ENCODE results near the gene COQ3.
A peak's percentile ranks its signal among the peaks of the same experiment; 100 is the strongest.

The COQ3 gene

GRCh38 chr6:99397287-99397686, 3.3 kb upstream of the COQ3 start:
- H3K4me3 ChIP-seq (ENCODE audit: low read depth, low read length) = no peak overlapping the region
- no peak for DNase-seq (ENCODE audit: low read depth)

- no peak for DNase-seq (ENCODE audit: low read depth)
- H3K4me3 ChIP-seq (ENCODE audit: low read depth, low read length) = peak overlapping the region; percentile 77
Observed at GRCh38 chr6:99393366-99393697, 663 bp downstream of the COQ3 start.

GRCh38 chr6:99390896-99391295, 3.1 kb downstream of the COQ3 start:
- no peak overlapping the region for H3K4me3 ChIP-seq (ENCODE audit: low read depth, low read length)
- DNase-seq (ENCODE audit: low read depth) = no peak

- H3K4me3 ChIP-seq (ENCODE audit: low read depth, low read length) = no peak overlapping the region
- DNase-seq (ENCODE audit: low read depth) = no peak
Observed at GRCh38 chr6:99384507-99384906, 9.5 kb downstream of the COQ3 start.

GRCh38 chr6:99378636-99379035, 15.4 kb downstream of the COQ3 start:
- no peak for DNase-seq (ENCODE audit: low read depth)
- no peak overlapping the region for H3K4me3 ChIP-seq (ENCODE audit: low read depth, low read length)

GRCh38 chr6:99369533-99369932, 24.5 kb downstream of the COQ3 start:
- no peak overlapping the region for H3K4me3 ChIP-seq (ENCODE audit: low read depth, low read length)
- DNase-seq (ENCODE audit: low read depth) = no peak

- DNase-seq (ENCODE audit: low read depth) = no peak
- no peak overlapping the region for H3K4me3 ChIP-seq (ENCODE audit: low read depth, low read length)
Observed at GRCh38 chr6:99366852-99367251, 27.1 kb downstream of the COQ3 start.

- no peak for DNase-seq (ENCODE audit: low read depth)
- H3K4me3 ChIP-seq (ENCODE audit: low read depth, low read length) = no peak overlapping the region
Observed at GRCh38 chr6:99364026-99364425, 30.0 kb downstream of the COQ3 start.

- H3K4me3 ChIP-seq (ENCODE audit: low read depth, low read length) = no peak overlapping the region
- no peak for DNase-seq (ENCODE audit: low read depth)
Observed at GRCh38 chr6:99362678-99363268, 31.2 kb downstream of the COQ3 start.

GRCh38 chr6:99359800-99360199, 34.2 kb downstream of the COQ3 start:
- DNase-seq (ENCODE audit: low read depth) = no peak
- H3K4me3 ChIP-seq (ENCODE audit: low read depth, low read length) = no peak overlapping the region

- H3K4me3 ChIP-seq (ENCODE audit: low read depth, low read length) = no peak overlapping the region
- DNase-seq (ENCODE audit: low read depth) = no peak
Observed at GRCh38 chr6:99356641-99357040, 37.4 kb downstream of the COQ3 start.

GRCh38 chr6:99354983-99355382, 39.0 kb downstream of the COQ3 start:
- H3K4me3 ChIP-seq (ENCODE audit: low read depth, low read length) = no peak overlapping the region
- DNase-seq (ENCODE audit: low read depth) = no peak

GRCh38 chr6:99353126-99353525, 40.9 kb downstream of the COQ3 start:
- H3K4me3 ChIP-seq (ENCODE audit: low read depth, low read length) = no peak overlapping the region
- DNase-seq (ENCODE audit: low read depth) = no peak

- DNase-seq (ENCODE audit: low read depth) = no peak
- H3K4me3 ChIP-seq (ENCODE audit: low read depth, low read length) = no peak overlapping the region
Observed at GRCh38 chr6:99350573-99350972, 43.4 kb downstream of the COQ3 start.

GRCh38 chr6:99349171-99350141, 44.5 kb downstream of the COQ3 start, which contains the start of gene FAXC:
FAXC (minus strand) TSS chr6:99349674; CDS start chr6:99349372, 302 bp downstream.
- H3K4me3 ChIP-seq (ENCODE audit: low read depth, low read length) = peak within 1 kb of the TSS; percentile 62
- no peak for DNase-seq (ENCODE audit: low read depth)

GRCh38 chr6:99348288-99349170, 45.5 kb downstream of the COQ3 start:
- DNase-seq (ENCODE audit: low read depth) = no peak
- peak overlapping the region; percentile 62 for H3K4me3 ChIP-seq (ENCODE audit: low read depth, low read length)

GRCh38 chr6:99347804-99348203, 46.2 kb downstream of the COQ3 start:
- DNase-seq (ENCODE audit: low read depth) = no peak
- no peak overlapping the region for H3K4me3 ChIP-seq (ENCODE audit: low read depth, low read length)

- DNase-seq (ENCODE audit: low read depth) = no peak
- no peak overlapping the region for H3K4me3 ChIP-seq (ENCODE audit: low read depth, low read length)
Observed at GRCh38 chr6:99346595-99346994, 47.4 kb downstream of the COQ3 start.

- H3K4me3 ChIP-seq (ENCODE audit: low read depth, low read length) = no peak overlapping the region
- no peak for DNase-seq (ENCODE audit: low read depth)
Observed at GRCh38 chr6:99345164-99345563, 48.8 kb downstream of the COQ3 start.

GRCh38 chr6:99344289-99344688, 49.7 kb downstream of the COQ3 start:
- no peak overlapping the region for H3K4me3 ChIP-seq (ENCODE audit: low read depth, low read length)
- DNase-seq (ENCODE audit: low read depth) = peak; percentile 33
